ENCODE results near the gene ADISSP.
A peak's percentile ranks its signal among the peaks of the same experiment; 100 is the strongest.

ADISSP gene

GRCh38 chr20:3786665-3787323, 19.2 kb upstream of the ADISSP start, which contains the start of gene CENPB:
Gene CENPB, minus strand, starts transcription at chr20:3786740. Its CDS starts 257 bp downstream, at chr20:3786483.
- peak within 1 kb of the TSS; percentile 49 for H3K4me3 ChIP-seq (ENCODE audit: low read depth, low read length)
- H3K9me3 ChIP-seq (ENCODE audit: control insufficient read depth, insufficient read depth, low read depth, low read length): no peaks in the 10 kb centered on the region
- CTCF ChIA-PET: interaction anchor here (0.6 to 10.3 kb wide), 15 partner anchors 8 to 1144 kb away, joined by 3 to 142 read pairs (median 4); partner anchors contain the start of genes AP5S1 and CDC25B
- H3K27ac ChIP-seq (ENCODE audit: extremely low read depth, low read depth, low read length): peak within 1 kb of the TSS; percentile 76; the same call in 1 of the 2 replicates
- TF ChIP-seq ZNF140 (tag by site-specific recombination; IDR thresholded peaks at IDR 0.05) (no peak), ZNF561 (tag by site-specific recombination; IDR thresholded peaks at IDR 0.05; ENCODE audit: borderline replicate concordance) (peak; percentile 43; the same call in 1 of the 2 replicates), ZNF157 (tag by site-specific recombination; IDR thresholded peaks at IDR 0.05) (no peak), ZNF248 (tag by site-specific recombination; IDR thresholded peaks at IDR 0.05) (no peak), ZNF335 (tag by site-specific recombination; conservative IDR thresholded peaks at IDR 0.05) (peak; percentile 13; the same call in 1 of the 2 replicates), ZNF510 (tag by site-specific recombination; IDR thresholded peaks at IDR 0.05; ENCODE audit: insufficient replicate concordance) (no peak), REST (tag by site-specific recombination; IDR thresholded peaks at IDR 0.05) (peak; percentile 86), ZBTB8A (tag by site-specific recombination; IDR thresholded peaks at IDR 0.05) (0 out of 2 replicates have a peak, but pooled peaks have one; percentile 17), CTCF (tag by site-specific recombination; IDR thresholded peaks at IDR 0.05) (peak; percentile 42; the same call in 1 of the 2 replicates), ZNF366 (tag by site-specific recombination; conservative IDR thresholded peaks at IDR 0.05) (no peak)
- TF ChIP-seq, protein P1, sequence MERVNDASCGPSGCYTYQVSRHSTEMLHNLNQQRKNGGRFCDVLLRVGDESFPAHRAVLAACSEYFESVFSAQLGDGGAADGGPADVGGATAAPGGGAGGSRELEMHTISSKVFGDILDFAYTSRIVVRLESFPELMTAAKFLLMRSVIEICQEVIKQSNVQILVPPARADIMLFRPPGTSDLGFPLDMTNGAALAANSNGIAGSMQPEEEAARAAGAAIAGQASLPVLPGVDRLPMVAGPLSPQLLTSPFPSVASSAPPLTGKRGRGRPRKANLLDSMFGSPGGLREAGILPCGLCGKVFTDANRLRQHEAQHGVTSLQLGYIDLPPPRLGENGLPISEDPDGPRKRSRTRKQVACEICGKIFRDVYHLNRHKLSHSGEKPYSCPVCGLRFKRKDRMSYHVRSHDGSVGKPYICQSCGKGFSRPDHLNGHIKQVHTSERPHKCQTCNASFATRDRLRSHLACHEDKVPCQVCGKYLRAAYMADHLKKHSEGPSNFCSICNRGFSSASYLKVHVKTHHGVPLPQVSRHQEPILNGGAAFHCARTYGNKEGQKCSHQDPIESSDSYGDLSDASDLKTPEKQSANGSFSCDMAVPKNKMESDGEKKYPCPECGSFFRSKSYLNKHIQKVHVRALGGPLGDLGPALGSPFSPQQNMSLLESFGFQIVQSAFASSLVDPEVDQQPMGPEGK (tag by site-specific recombination; IDR thresholded peaks at IDR 0.05): no peak
- peaks cover 0 to 21% of the 10 kb centered on the region in 2 experiments; a peak in 2 of 3 replicates for H3K36me3 ChIP-seq (ENCODE audit: control insufficient read depth in 2 of 2, insufficient read depth in 1 of 2, low read length in 2 of 2)
- POLR2A ChIA-PET: interaction anchor here (0.5 to 3.9 kb wide), 8 partner anchors 9 to 58 kb away, joined by 3 to 30 read pairs (median 4); partner anchors contain the start of genes AP5S1 and CDC25B
- H3K4me1 ChIP-seq (ENCODE audit: control insufficient read depth, insufficient read depth, low read length): peaks cover 17% of the 10 kb centered on the region; the same call in 1 of the 2 replicates

GRCh38 chr20:3786126-3786484, 18.6 kb upstream of the ADISSP start:
- Histone ChIP-seq H3K4me1 (ENCODE audit: control insufficient read depth, insufficient read depth, low read length) (peaks cover 17% of the 10 kb centered on the region; the same call in 1 of the 2 replicates), H3K9me3 (ENCODE audit: control insufficient read depth, insufficient read depth, low read depth, low read length) (no peaks in the 10 kb centered on the region), H3K4me3 (ENCODE audit: low read depth, low read length) (peak overlapping the region; percentile 49), H3K27ac (ENCODE audit: extremely low read depth, low read depth, low read length) (peak overlapping the region; percentile 76; the same call in 1 of the 2 replicates), H3K36me3 (ENCODE audit: control insufficient read depth in 2 of 2, insufficient read depth in 1 of 2, low read length in 2 of 2) (peaks cover 0 to 21% of the 10 kb centered on the region in 2 experiments; a peak in 2 of 3 replicates)
- POLR2A ChIA-PET: interaction anchor here (1.0 to 3.9 kb wide), 5 partner anchors 10 to 59 kb away, joined by 3 to 30 read pairs (median 6); partner anchors contain the start of genes AP5S1 and CDC25B
- CTCF ChIA-PET: interaction anchor here (0.6 to 10.3 kb wide), 6 partner anchors 14 to 69 kb away, joined by 3 to 142 read pairs (median 4); partner anchors contain the start of gene AP5S1
- no peak for TF ChIP-seq ZNF23 (tag by site-specific recombination; IDR thresholded peaks at IDR 0.05; ENCODE audit: borderline replicate concordance)
- TF ChIP-seq ZFP41 (tag by site-specific recombination; IDR thresholded peaks at IDR 0.05; ENCODE audit: borderline replicate concordance): no peak
- TF ChIP-seq, protein P2, sequence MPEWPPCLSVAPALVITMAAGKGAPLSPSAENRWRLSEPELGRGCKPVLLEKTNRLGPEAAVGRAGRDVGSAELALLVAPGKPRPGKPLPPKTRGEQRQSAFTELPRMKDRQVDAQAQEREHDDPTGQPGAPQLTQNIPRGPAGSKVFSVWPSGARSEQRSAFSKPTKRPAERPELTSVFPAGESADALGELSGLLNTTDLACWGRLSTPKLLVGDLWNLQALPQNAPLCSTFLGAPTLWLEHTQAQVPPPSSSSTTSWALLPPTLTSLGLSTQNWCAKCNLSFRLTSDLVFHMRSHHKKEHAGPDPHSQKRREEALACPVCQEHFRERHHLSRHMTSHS (tag by site-specific recombination; IDR thresholded peaks at IDR 0.05): no peak
- TF ChIP-seq ZNF600 (tag by site-specific recombination; IDR thresholded peaks at IDR 0.05): no peak
- no peak for TF ChIP-seq ZNF521 (tag by site-specific recombination; IDR thresholded peaks at IDR 0.05)
- TF ChIP-seq ZNF548 (tag by site-specific recombination; IDR thresholded peaks at IDR 0.05): no peak
- TF ChIP-seq ZFP37 (tag by site-specific recombination; IDR thresholded peaks at IDR 0.05): no peak
- no peak for TF ChIP-seq ZNF580 (tag by site-specific recombination; IDR thresholded peaks at IDR 0.05)
- TF ChIP-seq SP2 (tag by site-specific recombination; IDR thresholded peaks at IDR 0.05): no peak
